Spleen (tissue), 7 donors: ENCODE data around the gene SFXN3.

Experiments
- CTCF ChIP-seq, 11 experiments: fragments of 200-600 bp in 7 of 11; fragments of 450-650 bp in 4 of 11; sonication (generic) in 4 of 11; IDR thresholded peaks in 8 of 11; conservative IDR thresholded peaks in 3 of 11; 1 replicate in 7 of 11; 2 replicates in 4 of 11; pipeline versions ENCODE4 v1.4.0 to v1.8.0; 2016 to 2021; ENCODE audit warnings: antibody characterized with exemption in 11 of 11, inconsistent platforms in 4 of 11, mild to moderate bottlenecking in 1 of 11
- POLR2AphosphoS5 ChIP-seq, 3 donors: sonication (generic); formaldehyde crosslinking; IDR thresholded peaks; one replicate each; pipeline ENCODE4 v1.5.1; 2017; ENCODE audit warnings: antibody characterized with exemption in 3 of 3
- donor health status: DM: no; HTN: no; CAD: no; lungs with moderate emphysema.
- donor health status: DM: no; HTN: no; CAD: no.
- donor health status: DM: no; HTN: no; CAD: no.

- no peak for TF ChIP-seq CTCF (IDR thresholded peaks at IDR 0.05 in 8 of 11, conservative IDR thresholded peaks at IDR 0.05 in 3 of 11)
- no peak for TF ChIP-seq POLR2AphosphoS5 (IDR thresholded peaks at IDR 0.05)
These were observed 35.9 kb upstream of the SFXN3 start for GRCh38 chr10:100995181-100995580.
